ENCODE results near the gene GRM8. TPM values are rescaled to one million over a fixed set of nuclear protein-coding genes. Genes with fewer than 3 reads are reported as not detected.

GRM8 gene
- total RNA-seq, 1 experiment from 2014 or later, result 1.8 TPM

DNA sequence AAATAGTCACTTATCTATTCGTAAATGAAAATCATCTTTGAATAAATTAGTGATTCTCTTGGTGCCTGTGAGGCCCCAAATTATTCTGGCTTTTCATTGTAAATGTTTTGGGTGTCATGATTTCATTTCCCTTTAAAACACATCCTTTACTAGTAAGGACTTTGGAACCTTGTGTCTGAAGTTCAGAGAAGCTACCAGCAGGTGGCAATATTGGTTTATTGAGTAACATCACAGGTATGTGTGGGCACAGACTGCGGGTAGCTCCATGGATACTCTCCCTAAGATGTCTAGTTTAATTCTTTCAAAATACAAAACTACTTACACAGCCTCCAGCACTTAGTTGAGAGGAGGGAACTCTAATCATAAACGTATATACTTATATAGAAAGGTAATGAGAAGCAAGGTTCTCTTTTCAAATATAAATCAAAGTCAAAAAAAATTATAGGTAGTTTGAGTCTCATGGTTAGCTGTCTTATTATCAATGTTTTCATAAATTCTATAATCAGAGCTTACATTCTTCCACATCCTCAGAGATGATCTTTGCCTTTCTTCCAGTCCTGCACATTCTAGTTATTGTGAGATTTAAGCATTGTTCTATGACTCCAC is 449.6 kb downstream of the GRM8 start:
- no peaks in the 10 kb centered on the region for H3K27me3 ChIP-seq (ENCODE audit: insufficient read depth, low read length)
- no peaks in the 10 kb centered on the region for H3K79me2 ChIP-seq (ENCODE audit: insufficient read depth, low read length)
- WGBS (ENCODE audit: extremely low coverage, insufficient read length, low lambda C conversion rate), result no CpG with 5 or more reads among the region's 3 CpGs
- no peak overlapping the region for H4K5ac ChIP-seq (ENCODE audit: insufficient read length, low read depth, low read length)
- no peak overlapping the region for H2BK20ac ChIP-seq (ENCODE audit: low read depth, low read length, poor library complexity, severe bottlenecking)
- Mint-ChIP-seq H3K27me3 (ENCODE audit: low read depth) (no peaks in the 10 kb centered on the region; the same call in 1 of the 2 replicates), H3K9me3 (no peaks in the 10 kb centered on the region), H3K27ac (no peak overlapping the region), H3K4me3 (no peak overlapping the region), H3K4me1 (peaks cover 12 to 17% of the 10 kb centered on the region in 2 experiments), H3K36me3 (ENCODE audit: insufficient read depth in 1 of 3, low read depth in 3 of 3) (peaks cover 0 to 8% (median 0%) of the 10 kb centered on the region in 3 experiments; a peak in 3 of 7 replicates)
- DNase-seq, result peak; percentile 49
- H2BK15ac ChIP-seq (ENCODE audit: low read depth, low read length), result no peak overlapping the region
- H3K27ac ChIP-seq (ENCODE audit: insufficient read length, low read depth, low read length), result no peak overlapping the region
- no peak overlapping the region for H2BK12ac ChIP-seq (ENCODE audit: insufficient read length, low read depth, low read length)
- H4K8ac ChIP-seq (replicated peaks; ENCODE audit: insufficient read length, low read depth, low read length), result no peak overlapping the region
- no peaks in the 10 kb centered on the region for H3K9me3 ChIP-seq (ENCODE audit: control insufficient read depth, low read depth, low read length)
- no peaks in the 10 kb centered on the region for H3K79me1 ChIP-seq (ENCODE audit: insufficient read depth, low read depth, low read length, poor library complexity, severe bottlenecking)
- no peak overlapping the region for H2BK120ac ChIP-seq (ENCODE audit: low read depth, low read length, poor library complexity, severe bottlenecking)
- H4K91ac ChIP-seq (ENCODE audit: insufficient read length, low read depth, low read length), result no peak overlapping the region
- H3K4me1 ChIP-seq (ENCODE audit: insufficient read depth, low read length), result no peaks in the 10 kb centered on the region
- H2BK5ac ChIP-seq (ENCODE audit: insufficient read length, low read length), result no peak overlapping the region
- no peak overlapping the region for H3K4ac ChIP-seq (ENCODE audit: low read depth, low read length)
- no peak overlapping the region for H2AFZ ChIP-seq (ENCODE audit: low read length)
- H3K23ac ChIP-seq (ENCODE audit: insufficient read length, low read depth, low read length), result no peak overlapping the region
- no peaks in the 10 kb centered on the region for H3K23me2 ChIP-seq (ENCODE audit: insufficient read length, low read depth, low read length, poor library complexity, severe bottlenecking)
- no peak overlapping the region for H3K14ac ChIP-seq (ENCODE audit: insufficient read depth, low read length)
- no peak overlapping the region for H3K4me2 ChIP-seq (ENCODE audit: insufficient read depth, insufficient read length, low read length)
- no peak overlapping the region for H2AK5ac ChIP-seq (ENCODE audit: insufficient read length, low read length)
- no peak overlapping the region for H3K56ac ChIP-seq (ENCODE audit: insufficient read length, low read depth, low read length)
- H3T11ph ChIP-seq (ENCODE audit: low read length), result no peak overlapping the region
- peak; percentile 86 for TF ChIP-seq CTCF (conservative IDR thresholded peaks at IDR 0.05)
- no peaks in the 10 kb centered on the region for H4K20me1 ChIP-seq (ENCODE audit: control insufficient read depth, insufficient read depth, insufficient read length)
- no peak overlapping the region for H3K18ac ChIP-seq (ENCODE audit: insufficient read length, low read depth, low read length)
- no peak overlapping the region for H3K9ac ChIP-seq (ENCODE audit: extremely low read depth, insufficient read length, low read length)

Data from H9 (cell line).